Measurements from ENCODE around the gene PRR18. TPM values are rescaled to one million over a fixed set of nuclear protein-coding genes. Genes with fewer than 3 reads are reported as not detected.

PRR18 gene
- total RNA-seq, 1 experiment from 2014 or later, result not detected

- peaks cover 22% of the 10 kb centered on the region for H3K79me1 ChIP-seq (ENCODE audit: insufficient read depth, low read depth, low read length, poor library complexity, severe bottlenecking)
- Mint-ChIP-seq H3K4me3 (no peak overlapping the region), H3K27me3 (ENCODE audit: low read depth) (no peaks in the 10 kb centered on the region), H3K4me1 (peaks cover 24 to 28% of the 10 kb centered on the region in 2 experiments), H3K9me3 (no peaks in the 10 kb centered on the region), H3K36me3 (ENCODE audit: insufficient read depth in 1 of 3, low read depth in 3 of 3) (peaks cover 14 to 40% (median 19%) of the 10 kb centered on the region in 3 experiments; a peak in 6 of 7 replicates), H3K27ac (no peak overlapping the region; a peak in 1 of 7 replicates)
- H4K5ac ChIP-seq (ENCODE audit: insufficient read length, low read depth, low read length), result no peak overlapping the region
- no peak overlapping the region for H3K4ac ChIP-seq (ENCODE audit: low read depth, low read length)
- no peak overlapping the region for H2AFZ ChIP-seq (ENCODE audit: low read length)
- H3K9me3 ChIP-seq (ENCODE audit: control insufficient read depth, low read depth, low read length), result no peaks in the 10 kb centered on the region
- H3K79me2 ChIP-seq (ENCODE audit: insufficient read depth, low read length), result peaks cover 42% of the 10 kb centered on the region; the same call in 1 of the 2 replicates
- H4K91ac ChIP-seq (ENCODE audit: insufficient read length, low read depth, low read length), result no peak overlapping the region
- WGBS (ENCODE audit: extremely low coverage, insufficient read length, low lambda C conversion rate), result no CpG with 5 or more reads among the region's 8 CpGs
- H3K9ac ChIP-seq (ENCODE audit: extremely low read depth, insufficient read length, low read length), result no peak overlapping the region
- H2BK20ac ChIP-seq (ENCODE audit: low read depth, low read length, poor library complexity, severe bottlenecking), result no peak overlapping the region
- H2BK120ac ChIP-seq (ENCODE audit: low read depth, low read length, poor library complexity, severe bottlenecking), result no peak overlapping the region
- H3K4me2 ChIP-seq (ENCODE audit: insufficient read depth, insufficient read length, low read length), result no peak overlapping the region
- H3K14ac ChIP-seq (ENCODE audit: insufficient read depth, low read length), result no peak overlapping the region
- H4K20me1 ChIP-seq (ENCODE audit: control insufficient read depth, insufficient read depth, insufficient read length), result no peaks in the 10 kb centered on the region
- no peak overlapping the region for H3K23ac ChIP-seq (ENCODE audit: insufficient read length, low read depth, low read length)
- no peak overlapping the region for H2BK15ac ChIP-seq (ENCODE audit: low read depth, low read length)
- no peak overlapping the region for H2AK5ac ChIP-seq (ENCODE audit: insufficient read length, low read length)
- H2BK12ac ChIP-seq (ENCODE audit: insufficient read length, low read depth, low read length), result no peak overlapping the region
- H3T11ph ChIP-seq (ENCODE audit: low read length), result no peak overlapping the region
- TF ChIP-seq CTCF (conservative IDR thresholded peaks at IDR 0.05), result no peak
- no peak overlapping the region for H3K27ac ChIP-seq (ENCODE audit: insufficient read length, low read depth, low read length)
- H3K18ac ChIP-seq (ENCODE audit: insufficient read length, low read depth, low read length), result no peak overlapping the region
- DNase-seq, result no peak
- no peak overlapping the region for H2BK5ac ChIP-seq (ENCODE audit: insufficient read length, low read length)
- no peaks in the 10 kb centered on the region; the same call in 1 of the 2 replicates for H3K4me1 ChIP-seq (ENCODE audit: insufficient read depth, low read length)
- no peaks in the 10 kb centered on the region for H3K23me2 ChIP-seq (ENCODE audit: insufficient read length, low read depth, low read length, poor library complexity, severe bottlenecking)
- no peak overlapping the region for H4K8ac ChIP-seq (replicated peaks; ENCODE audit: insufficient read length, low read depth, low read length)
- no peaks in the 10 kb centered on the region for H3K27me3 ChIP-seq (ENCODE audit: insufficient read depth, low read length)
- no peak overlapping the region for H3K56ac ChIP-seq (ENCODE audit: insufficient read length, low read depth, low read length)
Measured at GRCh38 chr6:166334878-166335277, 26.7 kb upstream of the PRR18 start.
